NCI-H1436 (cell line): ENCODE results near the gene GAD2.

ENCODE experiments used
- DNase-seq: peaks from one replicate; lab custom pipeline; 2025; lab: John Stamatoyannopoulos, UW

Gene GAD2

DNA sequence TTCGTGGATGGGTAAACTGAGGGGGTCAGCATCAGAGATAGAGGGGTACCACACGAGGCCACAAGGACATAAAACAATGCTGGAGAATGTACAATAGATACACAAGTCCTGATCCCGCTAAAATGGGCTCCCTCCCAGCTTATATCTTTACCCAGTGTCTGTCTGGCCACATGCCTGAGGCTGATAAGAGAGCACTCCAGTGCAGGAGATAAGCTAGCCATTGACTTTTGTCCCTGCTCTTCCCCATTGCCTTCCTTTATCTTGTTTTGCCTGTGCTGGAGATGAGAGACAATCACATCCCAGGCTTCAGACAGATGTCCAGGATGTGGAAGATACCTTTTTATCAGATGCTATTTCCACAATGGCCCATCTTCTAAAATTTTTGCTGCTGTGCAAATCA lies 6.0 kb downstream of the GAD2 start:
- DNase-seq = no peak

DNA sequence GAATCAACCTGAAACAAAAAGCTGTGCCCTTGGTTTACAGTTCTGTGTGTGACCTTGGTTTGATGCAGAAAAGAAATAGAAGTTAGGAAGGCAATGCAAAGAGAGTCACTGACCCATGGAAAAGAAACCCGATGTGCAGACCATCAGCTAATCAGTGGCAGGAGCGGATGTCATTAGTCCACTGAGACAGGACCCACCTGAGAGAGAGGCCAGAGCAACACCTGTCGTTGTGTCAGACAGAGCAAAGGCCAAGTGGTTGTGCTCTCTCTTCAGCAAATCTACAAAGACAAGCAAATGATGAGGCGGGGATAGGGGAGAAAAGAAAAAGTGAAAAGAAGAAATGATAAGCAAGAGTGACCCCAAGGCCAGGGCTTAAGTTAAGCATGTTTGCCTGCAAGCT lies 8.7 kb downstream of the GAD2 start:
- DNase-seq = no peak

DNA sequence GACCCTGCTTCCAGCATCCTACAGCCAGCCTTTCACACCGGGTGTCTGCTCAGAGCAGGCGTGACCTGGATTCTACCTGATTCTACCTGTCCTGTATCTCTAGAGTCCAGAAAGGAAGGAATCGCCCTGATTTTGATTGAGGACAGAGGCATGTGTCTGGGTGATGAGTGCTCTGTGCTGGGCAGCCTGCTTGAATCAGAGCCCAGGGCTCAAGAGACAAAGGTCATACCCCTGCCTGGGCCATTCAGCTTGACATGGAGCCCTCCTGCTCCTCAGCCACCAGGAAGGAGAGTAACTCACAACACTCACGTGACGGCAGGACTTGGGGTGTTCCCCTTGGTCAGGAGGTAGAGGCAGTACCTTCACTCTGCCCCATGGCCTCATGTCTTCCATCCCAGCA lies 11.2 kb downstream of the GAD2 start:
- no peak for DNase-seq

DNA sequence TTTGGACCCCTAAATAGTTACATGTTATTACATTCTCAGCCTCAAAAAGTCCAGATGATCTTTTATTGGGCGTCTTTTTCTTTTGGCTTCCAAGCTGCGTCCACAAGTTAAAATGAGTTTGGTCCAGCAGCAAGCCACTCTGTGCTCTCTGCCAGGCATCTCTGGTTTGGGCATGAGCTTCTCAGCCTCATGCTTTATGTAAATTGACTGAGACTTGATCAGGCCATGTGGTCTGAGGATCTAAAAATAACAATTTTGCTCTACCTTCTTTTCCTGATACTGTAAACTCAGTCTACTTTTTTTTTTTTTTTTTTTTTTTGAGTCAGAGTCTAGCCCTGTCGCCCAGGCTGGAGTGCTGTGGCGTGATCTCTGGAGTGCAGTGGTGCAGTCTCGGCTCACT lies 15.6 kb downstream of the GAD2 start:
- DNase-seq = no peak

DNA sequence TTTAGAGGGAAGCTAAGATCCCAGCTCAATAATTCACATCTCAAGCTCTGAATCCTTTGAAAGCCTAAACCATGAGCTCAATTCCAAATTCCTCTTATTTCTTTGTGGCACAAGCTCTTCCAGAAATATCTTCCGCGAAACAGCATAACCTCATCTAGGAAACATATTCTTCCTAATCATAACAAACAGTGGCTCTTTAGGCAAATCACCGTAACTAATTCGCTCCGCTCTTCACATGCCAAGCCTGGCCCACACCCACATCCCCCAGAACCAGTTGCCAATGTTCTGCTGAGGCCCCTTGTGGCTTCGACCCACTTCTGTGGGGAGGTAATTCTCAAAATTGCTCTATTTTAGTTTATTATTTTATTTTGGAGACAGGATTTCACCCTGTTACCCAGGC lies 19.2 kb downstream of the GAD2 start:
- no peak for DNase-seq

DNA sequence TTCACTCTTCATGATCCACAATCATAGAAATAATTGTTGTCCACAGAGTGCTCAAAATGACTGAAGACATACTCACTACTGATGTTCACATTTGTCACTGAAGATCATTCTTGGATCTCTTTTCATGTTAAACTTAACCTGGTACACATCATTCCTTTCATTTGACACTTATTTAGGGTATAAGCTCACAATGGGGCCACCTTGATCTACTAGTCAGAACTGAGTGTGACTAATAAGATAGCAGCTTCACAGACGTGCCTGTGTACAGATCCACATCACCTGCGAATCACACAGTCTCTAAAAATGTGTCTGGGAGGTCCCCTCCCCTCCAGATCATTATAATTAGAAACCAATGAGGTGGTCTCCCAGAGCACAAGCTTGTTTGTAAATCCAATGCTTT lies 21.8 kb downstream of the GAD2 start:
- DNase-seq = no peak

DNA sequence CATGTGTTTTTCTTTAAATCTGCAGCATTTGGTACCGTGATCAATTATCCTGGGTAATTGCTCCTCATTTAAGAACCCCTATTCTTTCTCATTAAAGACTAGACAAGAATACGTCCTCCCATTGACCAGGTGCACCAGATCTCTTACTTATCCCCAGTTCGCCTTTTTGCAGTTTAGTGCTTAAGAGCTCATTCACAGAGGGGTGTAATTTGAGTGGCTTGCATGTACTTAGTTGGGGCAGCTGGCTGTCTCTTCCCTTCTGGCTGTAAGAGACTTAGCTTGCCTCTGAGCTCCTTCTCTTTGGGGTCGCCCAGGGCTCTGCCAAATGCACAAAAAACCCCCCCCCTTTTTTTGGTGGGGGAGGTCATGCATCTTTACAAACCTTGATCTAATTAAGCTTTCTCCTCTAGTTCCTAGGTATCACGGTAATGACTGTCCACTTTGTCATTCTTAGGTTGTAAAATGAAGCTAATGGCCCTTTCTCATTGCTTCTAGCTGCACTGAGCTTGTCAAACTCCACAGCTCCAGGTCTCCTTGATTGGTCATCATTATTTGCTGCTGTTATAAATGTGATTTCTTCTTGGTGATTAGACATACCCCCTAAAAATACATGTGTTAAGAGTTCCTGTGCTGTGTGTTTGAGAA lies 26.3 kb downstream of the GAD2 start:
- peak; percentile 93 for DNase-seq

DNA sequence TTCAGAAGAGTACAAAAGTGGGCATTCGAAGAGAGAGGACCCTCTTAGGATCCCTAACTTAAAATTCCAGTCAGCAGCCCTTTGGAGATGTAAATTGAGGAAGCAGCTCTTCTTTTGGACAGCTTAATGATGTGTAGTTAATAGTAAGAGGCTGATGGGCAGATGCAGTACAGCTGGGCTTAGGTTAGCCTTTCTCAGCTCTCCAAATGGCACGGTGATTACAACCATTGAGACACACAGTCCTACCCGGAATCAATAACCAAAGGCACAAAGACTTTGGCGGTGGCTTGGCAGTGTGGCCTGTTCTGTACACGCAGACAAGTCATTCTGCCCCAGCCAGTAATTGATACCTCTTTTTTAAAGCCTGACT lies 26.8 kb downstream of the GAD2 start:
- DNase-seq = peak; percentile 69

DNA sequence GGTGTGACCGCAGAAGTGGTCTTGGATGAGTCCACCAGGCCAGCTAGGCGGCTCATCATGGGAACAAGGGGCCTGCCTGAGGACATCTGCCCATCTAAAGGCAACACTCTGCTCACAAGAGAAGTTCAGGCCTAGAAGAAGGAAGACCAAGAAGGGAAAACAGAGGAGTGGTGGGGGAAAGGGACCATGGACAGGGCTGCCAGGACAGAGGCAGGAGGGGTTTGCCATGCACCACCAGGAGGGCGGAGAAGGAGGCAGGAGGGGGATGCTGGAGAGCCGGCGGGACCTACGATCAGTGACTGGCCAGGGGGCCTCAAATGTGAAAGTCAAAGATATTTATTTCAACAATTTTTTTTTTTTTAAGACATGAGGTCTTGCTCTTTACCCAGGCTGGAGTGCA lies 33.1 kb downstream of the GAD2 start:
- no peak for DNase-seq

DNA sequence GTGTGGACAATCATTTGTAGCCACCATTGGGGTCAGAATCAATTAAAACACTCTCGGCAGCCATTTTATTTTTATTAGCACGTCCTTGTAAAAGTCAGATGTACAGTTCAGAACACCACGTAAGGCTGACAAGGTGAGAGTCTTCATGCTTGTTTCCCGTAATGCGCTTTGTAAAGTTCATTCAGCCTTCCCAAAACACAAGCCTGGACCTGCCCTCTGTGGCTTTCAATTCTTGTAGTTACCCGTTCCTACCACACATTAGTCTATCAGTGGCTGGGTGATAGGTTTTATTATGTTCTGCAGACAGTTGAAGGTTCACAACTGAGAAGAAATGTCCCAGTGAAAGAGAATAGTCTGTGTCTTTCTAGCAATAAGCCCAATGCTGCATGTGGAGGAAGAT lies 35.4 kb downstream of the GAD2 start:
- no peak for DNase-seq

DNA sequence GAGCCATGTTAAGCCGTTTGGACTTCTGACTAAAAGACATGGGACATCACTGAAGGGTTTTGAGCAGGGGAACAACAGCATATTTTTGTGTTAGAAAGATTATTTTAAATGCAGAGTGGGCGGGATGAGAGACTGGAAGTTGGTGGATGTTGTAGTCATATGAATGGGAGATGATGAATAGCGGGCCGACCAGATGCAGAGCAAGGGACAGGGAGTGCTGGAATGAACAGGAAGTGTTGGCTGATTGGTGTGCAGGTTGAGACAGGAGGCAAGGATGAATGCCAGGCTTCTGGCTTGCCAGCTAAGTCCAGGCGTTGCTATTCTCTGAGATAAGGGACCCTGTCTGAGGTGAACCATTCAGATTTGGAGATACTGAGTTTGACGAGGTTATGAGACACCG lies 38.0 kb downstream of the GAD2 start:
- DNase-seq = no peak

DNA sequence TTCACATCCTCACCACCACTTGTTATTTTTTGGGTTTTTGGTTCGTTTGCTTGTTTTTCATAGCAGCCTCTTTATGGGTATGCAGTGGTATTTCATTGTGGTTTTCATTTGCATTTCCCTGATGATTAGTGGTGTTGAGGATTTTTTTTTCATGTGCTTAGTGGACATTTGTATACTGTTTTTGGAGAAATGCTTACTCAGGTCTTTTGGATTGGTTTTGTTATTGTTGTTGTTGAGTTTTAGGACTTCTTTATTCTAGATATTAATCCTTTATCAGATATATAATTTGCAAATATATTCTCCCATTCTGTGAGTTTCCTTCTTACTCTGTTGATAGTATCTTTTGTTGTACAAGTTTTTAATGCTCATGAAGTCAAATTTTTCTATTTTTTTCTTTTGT lies 42.8 kb downstream of the GAD2 start:
- DNase-seq = no peak

DNA sequence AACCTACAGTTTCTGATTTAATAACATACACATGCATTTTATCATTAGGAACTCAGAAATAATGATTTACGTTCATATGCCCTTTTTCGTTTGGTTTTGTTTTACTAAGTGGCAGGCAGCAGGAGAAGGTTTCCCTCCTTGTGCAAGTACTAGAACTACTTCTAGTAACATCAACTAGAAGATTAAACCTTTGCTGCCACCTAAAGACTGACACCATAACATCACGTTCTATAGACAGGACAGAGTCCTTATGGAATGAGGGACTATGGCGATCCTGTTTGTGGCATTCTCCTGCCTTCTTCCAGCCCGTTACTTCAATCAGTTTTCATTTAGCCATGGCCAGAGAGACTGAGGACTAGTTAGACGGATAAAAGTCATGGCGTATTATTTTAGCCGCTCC lies 53.2 kb downstream of the GAD2 start:
- peak; percentile 62 for DNase-seq

DNA sequence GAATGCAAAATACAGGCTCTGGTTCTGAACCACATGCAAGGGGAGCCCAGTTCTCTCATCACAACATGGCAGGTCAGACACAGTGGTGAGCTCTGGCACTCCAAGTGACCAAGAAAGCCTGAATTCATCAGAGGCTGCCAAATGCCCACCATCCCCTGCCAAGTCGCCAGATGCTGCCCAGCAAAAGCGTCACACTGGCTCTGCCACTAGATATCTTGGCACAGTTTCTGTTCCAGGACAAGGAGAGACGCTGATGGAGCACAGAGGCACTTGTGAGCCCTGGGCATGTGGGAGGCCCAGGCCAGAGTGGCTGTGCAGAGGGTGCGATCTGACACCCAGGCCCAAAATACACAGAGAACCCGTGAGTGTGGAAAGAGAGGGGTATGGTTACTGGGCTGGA lies 57.8 kb downstream of the GAD2 start:
- no peak for DNase-seq

DNA sequence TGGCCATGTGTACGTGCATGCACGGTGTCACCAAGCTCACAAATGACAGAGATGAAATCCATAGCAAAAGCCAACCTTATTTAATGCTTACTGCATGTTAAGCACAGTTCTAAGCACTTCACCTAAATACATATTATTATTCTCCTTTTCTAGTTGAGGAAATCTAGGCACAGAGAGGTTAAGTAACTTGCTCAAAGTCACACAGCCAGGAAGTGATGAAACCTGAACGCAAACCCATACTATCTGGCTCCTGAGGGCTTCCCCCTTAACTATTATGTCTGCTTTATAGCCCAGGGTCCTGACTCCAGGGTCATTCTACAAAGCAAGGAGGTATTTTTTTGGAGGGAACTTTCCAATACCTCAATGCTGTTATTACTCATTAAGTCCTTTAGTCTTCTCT lies 61.7 kb downstream of the GAD2 start:
- no peak for DNase-seq

DNA sequence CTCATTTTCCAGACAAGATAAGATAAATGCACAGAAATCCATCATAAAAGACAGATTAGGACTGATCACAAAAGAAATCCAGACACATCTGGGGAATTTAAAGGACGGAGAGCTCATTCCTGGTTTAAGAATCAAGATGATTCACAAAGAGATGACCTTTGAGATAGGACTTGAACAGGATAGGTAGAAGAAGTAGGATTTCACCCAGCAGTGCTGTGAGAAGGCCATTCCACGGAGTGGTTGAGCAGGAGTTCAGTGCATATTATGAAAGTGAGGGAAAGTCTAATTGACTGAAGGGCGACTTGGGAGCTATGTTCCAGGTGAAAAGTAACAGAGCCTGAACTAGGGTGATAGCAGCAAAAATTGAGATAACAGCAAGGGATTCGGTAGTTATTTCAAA lies 73.7 kb downstream of the GAD2 start:
- no peak for DNase-seq

DNA sequence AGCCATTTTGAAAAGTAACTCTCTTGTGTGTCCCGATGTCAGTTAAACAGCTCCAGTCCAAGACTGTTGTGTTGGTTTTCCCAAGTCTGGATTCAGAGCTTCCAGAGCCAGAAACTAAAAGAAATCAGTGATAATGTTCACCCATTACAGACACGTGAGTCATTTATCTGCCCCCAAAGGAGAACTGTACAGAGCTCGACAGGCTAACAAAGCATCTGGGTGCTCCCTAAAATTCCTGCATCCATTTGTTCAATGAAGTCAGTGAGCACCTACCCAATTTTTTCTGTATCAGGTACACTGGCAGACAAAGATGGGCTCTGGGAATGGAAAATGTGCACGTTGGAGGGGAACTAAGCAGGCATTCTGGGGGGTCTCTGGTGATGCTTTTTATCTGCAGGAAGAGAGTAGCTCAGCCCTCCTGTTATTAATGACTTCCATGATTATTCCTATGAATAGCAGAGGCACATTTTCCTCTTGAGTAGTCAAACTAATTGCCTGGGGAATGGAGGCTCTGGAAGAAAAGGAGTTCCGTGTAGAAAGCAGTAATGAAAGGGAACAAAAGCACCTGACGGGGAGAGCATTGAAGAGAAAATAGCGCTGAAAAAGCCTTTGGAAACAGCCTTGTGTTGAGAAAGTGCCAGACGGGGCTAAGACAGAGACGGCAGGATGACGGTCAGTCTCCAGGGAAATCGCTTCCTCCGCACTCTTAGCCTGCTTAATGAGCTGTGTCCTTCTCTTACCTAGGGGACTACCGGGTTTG lies 75.3 kb downstream of the GAD2 start:
- no peak for DNase-seq

DNA sequence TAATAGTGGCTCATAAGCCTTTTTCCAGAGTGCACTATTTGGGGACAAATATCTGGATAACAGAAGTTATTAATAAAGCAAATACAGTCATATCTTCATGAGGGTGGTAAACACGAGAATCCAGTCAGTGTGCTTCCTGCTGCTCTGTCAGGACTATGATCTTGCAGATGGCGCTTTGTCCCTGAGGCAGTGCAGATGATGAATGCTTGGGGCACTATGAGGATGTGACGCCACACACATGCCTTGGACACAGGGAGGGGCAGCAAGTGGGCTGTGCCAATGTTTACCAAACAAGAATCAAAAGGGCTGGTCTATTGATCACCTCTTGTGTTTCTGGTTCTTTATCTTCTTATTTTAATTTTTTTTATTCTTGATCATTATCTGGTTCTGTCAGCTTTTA lies 79.8 kb downstream of the GAD2 start:
- DNase-seq = no peak

DNA sequence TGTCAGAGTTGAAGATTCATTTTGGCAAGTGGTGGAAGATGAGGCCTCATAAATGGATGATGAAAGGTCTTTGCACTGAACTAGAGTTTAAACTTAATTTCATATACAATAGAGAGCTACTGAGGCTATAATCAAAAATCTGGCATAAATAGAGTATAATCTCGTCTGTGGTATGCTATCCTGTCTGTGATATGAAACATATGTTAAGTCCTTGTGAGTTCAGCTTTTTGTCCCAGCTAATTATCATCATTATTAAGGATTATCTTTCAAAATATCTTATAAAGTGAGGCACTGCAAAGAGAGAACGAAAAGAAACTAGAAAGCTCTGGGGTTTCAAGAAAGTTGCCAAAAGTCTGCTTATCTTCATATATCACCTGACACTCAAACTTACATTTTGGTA lies 83.4 kb downstream of the GAD2 start:
- no peak for DNase-seq

DNA sequence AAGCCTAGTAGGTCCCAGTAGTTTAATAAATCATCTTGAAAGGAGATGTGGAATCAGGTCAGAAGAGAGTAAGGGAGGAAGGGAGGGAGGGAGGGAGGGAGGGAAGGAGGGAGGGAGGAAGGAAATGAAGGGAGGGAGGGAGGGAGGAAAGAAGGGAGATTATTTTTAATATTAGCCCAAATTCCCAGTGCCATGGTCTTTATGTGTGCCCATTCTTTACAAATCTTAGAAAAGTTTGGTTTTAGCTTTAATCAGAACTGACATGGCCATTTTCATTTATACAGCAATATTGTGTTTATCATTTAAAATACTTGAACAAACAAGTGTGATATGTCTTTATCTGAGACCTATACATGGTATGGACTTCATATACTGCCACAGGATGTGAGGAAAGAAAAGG lies 86.8 kb downstream of the GAD2 start:
- no peak for DNase-seq

DNA sequence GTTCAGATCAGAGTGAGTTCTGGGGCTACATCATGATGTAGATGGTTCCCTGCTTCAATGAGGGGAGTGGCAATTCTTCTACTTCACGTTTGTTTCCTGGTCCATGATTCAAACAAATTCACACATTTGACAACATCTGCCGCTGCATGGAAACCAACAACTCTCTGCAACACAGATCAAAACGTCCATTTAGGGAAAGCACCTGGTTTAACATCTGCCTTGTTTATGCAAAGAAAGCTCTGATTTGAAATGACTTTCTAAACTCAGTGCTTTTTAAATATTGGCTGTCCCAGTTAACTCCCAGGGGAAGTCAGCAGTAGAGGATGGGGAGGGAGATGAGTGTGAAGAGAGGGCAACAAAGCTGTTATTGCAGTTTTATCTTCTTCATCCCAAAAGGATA lies 93.8 kb downstream of the GAD2 start:
- DNase-seq = no peak

DNA sequence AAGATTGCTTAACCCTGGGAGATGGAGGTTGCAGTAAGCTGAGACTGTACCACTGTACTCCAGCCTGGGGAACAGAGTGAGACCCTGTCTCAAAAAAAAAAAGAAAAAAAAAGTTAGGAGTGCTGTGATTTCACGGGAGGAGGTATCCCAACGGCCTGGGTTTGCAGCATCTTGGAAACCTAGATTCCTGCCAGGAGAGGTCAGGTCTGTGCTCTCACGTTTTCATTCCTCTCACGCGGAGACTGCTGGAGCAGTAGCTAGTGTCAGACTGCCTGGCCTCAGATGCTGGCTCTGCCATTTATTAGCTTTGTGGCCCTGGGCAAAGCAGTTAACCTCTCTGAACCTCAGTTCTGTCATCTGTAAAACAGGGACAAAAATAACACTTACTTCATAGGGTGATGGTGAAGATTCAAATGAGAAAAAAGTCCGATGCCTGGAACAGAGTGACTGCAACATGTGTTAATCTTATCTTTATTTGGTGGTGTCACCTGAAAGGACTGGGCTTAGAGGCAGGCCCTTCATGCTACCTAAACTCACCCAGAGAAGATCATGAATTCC lies 94.9 kb downstream of the GAD2 start:
- DNase-seq = no peak

DNA sequence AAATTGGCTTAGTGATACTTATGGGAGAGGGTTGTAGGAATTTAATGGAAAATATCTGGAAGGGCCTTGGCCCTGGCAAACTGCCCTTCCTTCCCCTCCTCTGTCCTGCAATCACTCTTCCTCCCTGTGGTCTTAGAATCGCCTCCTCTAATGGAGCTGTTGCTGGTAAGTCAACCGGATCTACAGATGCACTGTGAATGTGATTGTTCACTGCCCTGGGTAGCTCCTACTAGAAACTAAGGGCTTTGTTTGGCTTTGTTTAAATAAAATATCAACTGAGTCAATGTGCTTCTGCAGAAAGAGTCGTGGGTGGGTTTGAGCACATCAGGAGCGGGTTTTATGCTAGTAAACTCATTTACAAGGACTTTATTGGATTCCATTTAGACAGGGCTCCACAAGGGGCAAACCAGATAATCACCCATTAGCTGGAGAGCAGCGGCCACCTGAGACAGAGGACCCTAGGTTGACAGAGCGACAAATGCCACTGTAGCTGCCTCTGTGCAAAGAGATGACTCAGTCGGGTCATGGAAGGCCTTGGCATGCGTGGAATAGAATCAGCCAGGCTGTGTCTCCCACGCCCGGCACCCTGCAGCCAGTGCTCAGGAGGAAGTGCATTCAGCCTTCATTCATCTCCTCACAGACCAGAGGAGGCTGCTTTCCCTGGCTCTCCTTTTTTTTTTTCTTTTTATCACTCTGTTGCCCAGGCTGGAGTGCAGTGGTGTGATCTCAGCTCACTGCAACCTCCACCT lies 97.9 kb downstream of the GAD2 start:
- no peak for DNase-seq
